ENCODE measurements around the gene BAZ1B. TPM values are rescaled to one million over a fixed set of nuclear protein-coding genes. Genes with fewer than 3 reads are reported as not detected.
"Not testable (repeated sequence)": the region's sequence is repeated elsewhere in the genome, so short reads cannot be mapped to it uniquely, and the experiment has no call there.

BAZ1B gene
- total RNA-seq, 3 donors from 2014 or later: 86.5 to 93.5 (median 93.3) TPM

GRCh38 chr7:73556208-73557107, 34.4 kb upstream of the BAZ1B start:
- Mint-ChIP-seq H3K4me3 (peak overlapping the region; percentile 92), H3K27me3 (ENCODE audit: low read depth) (no peaks in the 10 kb centered on the region), H3K36me3 (ENCODE audit: insufficient read depth) (peaks cover 10% of the 10 kb centered on the region), H3K9me3 (no peaks in the 10 kb centered on the region), H3K4me1 (ENCODE audit: low read depth) (peaks cover 32% of the 10 kb centered on the region)
- ATAC-seq (no peak), DNase-seq (no peak)

- Mint-ChIP-seq H3K4me3 (peak overlapping the region; percentile 92), H3K27me3 (ENCODE audit: low read depth) (no peaks in the 10 kb centered on the region), H3K36me3 (ENCODE audit: insufficient read depth) (peaks cover 13% of the 10 kb centered on the region), H3K9me3 (no peaks in the 10 kb centered on the region), H3K4me1 (ENCODE audit: low read depth) (peaks cover 34% of the 10 kb centered on the region)
- DNase-seq (no peak), ATAC-seq (no peak)
Observed at GRCh38 chr7:73555411-73555982, 33.4 kb upstream of the BAZ1B start.

DNA sequence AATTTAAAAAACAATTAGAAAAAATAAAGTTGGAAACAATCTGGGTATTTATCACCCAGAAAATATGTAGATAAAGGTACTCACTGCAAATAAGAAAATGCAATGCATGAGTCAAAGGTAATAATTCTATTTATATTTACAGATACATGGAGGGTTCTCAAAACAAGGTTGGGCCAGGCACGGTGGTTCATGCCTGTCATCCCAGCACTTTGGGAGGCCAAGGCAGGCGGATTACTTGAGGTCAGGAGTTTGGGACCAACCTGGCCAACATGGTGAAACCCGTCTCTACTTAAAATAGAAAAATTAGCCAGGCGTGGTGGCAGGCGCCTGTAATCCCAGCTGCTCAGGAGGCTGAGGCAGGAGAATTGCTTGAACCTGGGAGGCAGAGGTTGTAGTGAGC, 28.0 kb upstream of the BAZ1B start:
- not testable (repeated sequence) for ATAC-seq; H3K9me3 Mint-ChIP-seq; H3K27me3 Mint-ChIP-seq (ENCODE audit: low read depth); H3K4me3 Mint-ChIP-seq; DNase-seq
- H3K36me3 Mint-ChIP-seq (ENCODE audit: insufficient read depth): peaks cover 21% of the 10 kb centered on the region
- peaks cover 38% of the 10 kb centered on the region for H3K4me1 Mint-ChIP-seq (ENCODE audit: low read depth)

DNA sequence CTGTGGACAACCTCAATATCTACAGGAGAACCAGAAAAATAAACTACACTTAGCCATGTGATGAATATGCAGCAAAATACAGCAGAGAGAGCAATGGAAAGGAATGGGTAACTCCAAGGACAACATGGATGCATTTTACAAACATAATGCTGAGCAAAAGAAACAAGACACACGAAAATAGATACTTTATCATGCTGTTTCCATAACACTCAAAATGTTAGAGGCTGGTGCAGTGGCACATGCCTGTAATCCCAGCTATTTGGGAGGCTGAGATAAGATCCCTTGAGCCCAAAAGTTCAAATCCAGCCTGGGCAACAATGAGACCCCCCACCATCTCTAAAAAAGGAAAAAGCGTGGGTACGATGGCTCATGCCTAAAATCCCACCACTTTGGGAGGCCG, 27.1 kb upstream of the BAZ1B start:
- DNase-seq (no peak), ATAC-seq (no peak)
- H3K27me3 Mint-ChIP-seq (ENCODE audit: low read depth): no peaks in the 10 kb centered on the region
- peaks cover 16% of the 10 kb centered on the region for H3K36me3 Mint-ChIP-seq (ENCODE audit: insufficient read depth)
- H3K4me1 Mint-ChIP-seq (ENCODE audit: low read depth): peaks cover 31% of the 10 kb centered on the region
- H3K4me3 Mint-ChIP-seq: no peak overlapping the region
- H3K9me3 Mint-ChIP-seq: no peaks in the 10 kb centered on the region

- Mint-ChIP-seq H3K36me3 (ENCODE audit: insufficient read depth) (peaks cover 21% of the 10 kb centered on the region), H3K4me3 (no peak overlapping the region), H3K9me3 (no peaks in the 10 kb centered on the region), H3K4me1 (ENCODE audit: low read depth) (peaks cover 31% of the 10 kb centered on the region), H3K27me3 (ENCODE audit: low read depth) (no peaks in the 10 kb centered on the region)
- ATAC-seq (no peak), DNase-seq (no peak)
Observed at GRCh38 chr7:73547841-73548240, 25.7 kb upstream of the BAZ1B start.

DNA sequence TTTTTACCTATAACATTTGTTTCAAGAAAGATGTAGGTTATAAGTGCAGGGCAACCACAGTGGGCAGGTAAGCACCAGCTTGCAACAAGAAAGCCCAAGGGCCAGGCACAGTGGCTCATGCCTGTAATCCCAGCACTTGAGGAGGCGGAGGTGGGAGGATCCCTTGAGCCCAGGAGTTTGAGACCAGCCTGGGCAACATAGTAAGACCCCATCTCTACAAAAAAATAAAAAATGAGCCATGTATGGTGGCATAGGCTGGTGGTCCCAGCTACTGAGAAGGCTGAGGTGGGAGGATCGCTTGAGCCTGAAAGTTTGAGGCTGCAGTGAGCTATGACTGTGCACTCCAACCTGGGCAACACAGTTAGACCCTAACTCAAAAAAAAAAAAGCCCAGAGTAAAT, 22.6 kb upstream of the BAZ1B start:
- peaks cover 26% of the 10 kb centered on the region for H3K36me3 Mint-ChIP-seq (ENCODE audit: insufficient read depth)
- H3K4me1 Mint-ChIP-seq (ENCODE audit: low read depth): peaks cover 26% of the 10 kb centered on the region
- H3K9me3 Mint-ChIP-seq: no peaks in the 10 kb centered on the region

DNA sequence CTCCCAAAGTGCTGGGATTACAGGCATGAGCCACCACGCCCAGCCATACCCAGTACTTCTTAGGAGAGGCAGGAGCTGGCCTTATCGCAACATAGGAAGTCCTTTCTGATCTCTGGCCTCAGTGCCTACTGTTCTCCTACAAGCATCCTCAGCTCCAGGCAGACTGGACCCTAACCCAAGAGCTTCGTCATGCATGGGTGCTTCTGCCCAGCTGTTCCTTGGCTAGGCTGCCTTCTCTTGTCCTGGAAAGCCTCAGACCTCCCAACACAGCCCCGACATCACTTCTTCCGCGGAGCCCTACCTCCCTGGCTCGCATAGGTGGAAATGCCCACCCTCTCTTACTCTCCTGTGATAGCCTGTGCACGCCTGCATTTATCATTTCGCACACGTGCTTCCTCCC, 19.6 kb upstream of the BAZ1B start:
- peaks cover 41% of the 10 kb centered on the region for H3K36me3 Mint-ChIP-seq (ENCODE audit: insufficient read depth)
- H3K27me3 Mint-ChIP-seq (ENCODE audit: low read depth): no peaks in the 10 kb centered on the region
- H3K9me3 Mint-ChIP-seq: no peaks in the 10 kb centered on the region
- H3K4me3 Mint-ChIP-seq: no peak overlapping the region
- ATAC-seq (no peak), DNase-seq (no peak)
- peaks cover 9% of the 10 kb centered on the region for H3K4me1 Mint-ChIP-seq (ENCODE audit: low read depth)

More for the DNA sequence above, 22.6 kb upstream of the BAZ1B start:
- H3K27me3 Mint-ChIP-seq (ENCODE audit: low read depth): no peaks in the 10 kb centered on the region
- no peak overlapping the region for H3K4me3 Mint-ChIP-seq
- no peak for ATAC-seq
- no peak for DNase-seq

DNA sequence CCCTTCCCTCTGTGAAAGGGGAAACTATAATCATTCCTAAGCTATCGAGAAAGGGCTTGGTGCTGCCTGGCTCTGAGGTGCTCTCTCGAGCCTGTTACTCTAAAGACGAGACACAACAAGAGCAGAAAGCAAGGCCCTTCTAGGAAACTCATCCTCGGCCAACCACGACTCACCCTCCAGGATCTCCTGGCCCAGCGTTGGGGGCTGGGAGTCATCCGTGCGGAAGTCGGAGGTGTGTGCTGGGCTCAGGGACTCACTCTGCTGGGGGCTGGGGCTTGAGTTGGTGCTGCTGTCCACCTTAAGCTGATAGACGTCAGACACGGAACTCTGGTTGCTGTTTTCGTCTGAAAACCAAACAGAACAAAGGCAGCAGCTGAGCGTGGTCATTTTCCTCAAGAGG, 17.6 kb upstream of the BAZ1B start:
- Mint-ChIP-seq H3K4me3 (no peak overlapping the region), H3K9me3 (no peaks in the 10 kb centered on the region), H3K27me3 (ENCODE audit: low read depth) (no peaks in the 10 kb centered on the region), H3K36me3 (ENCODE audit: insufficient read depth) (peaks cover 46% of the 10 kb centered on the region), H3K4me1 (ENCODE audit: low read depth) (peaks cover 3% of the 10 kb centered on the region)
- DNase-seq: no peak
- no peak for ATAC-seq

DNA sequence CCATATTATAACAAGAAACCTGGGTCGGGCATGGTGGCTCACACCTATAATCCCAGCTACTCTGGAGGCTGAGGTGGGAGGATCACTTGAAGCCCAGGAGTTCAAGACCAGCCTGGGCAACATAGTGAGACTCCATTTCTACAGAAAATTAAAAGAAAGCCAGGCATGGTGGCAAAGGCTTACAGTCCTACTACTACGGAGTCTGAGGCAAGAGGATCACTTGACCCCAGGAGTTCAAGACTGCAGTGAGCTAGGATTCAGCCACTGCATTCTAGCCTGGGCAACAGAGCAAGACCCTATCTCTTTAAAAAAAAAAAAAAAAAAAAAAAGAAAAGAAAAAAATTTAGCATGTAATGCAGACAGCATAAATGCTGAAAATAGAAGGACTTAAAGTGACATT, 16.4 kb upstream of the BAZ1B start:
- DNase-seq; H3K9me3 Mint-ChIP-seq; H3K27me3 Mint-ChIP-seq (ENCODE audit: low read depth); H3K4me1 Mint-ChIP-seq (ENCODE audit: low read depth); ATAC-seq; H3K4me3 Mint-ChIP-seq: not testable (repeated sequence)
- peaks cover 43% of the 10 kb centered on the region for H3K36me3 Mint-ChIP-seq (ENCODE audit: insufficient read depth)

DNA sequence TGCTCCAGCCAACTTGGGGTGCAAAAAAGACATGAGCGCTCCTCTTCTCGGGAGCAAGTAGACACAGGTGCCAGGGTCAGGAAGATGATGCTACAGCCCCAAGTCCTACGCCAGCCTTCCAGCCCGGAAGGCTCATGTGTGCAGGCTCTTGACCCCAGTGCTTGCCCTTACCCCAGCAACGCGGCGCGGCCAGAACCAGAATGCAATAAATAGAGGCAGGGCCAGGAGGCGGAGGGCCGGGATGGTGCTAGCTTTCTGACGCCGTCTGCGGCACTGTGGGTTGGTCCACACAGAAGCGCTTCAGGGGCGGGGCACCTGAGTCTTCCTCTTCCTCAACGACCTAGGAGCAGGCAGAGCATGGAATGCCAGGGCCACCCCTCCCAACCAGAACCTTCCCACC, 15.0 kb upstream of the BAZ1B start:
- peaks cover 32% of the 10 kb centered on the region for H3K36me3 Mint-ChIP-seq (ENCODE audit: insufficient read depth)
- H3K9me3 Mint-ChIP-seq: no peaks in the 10 kb centered on the region

GRCh38 chr7:73536479-73536878, 14.4 kb upstream of the BAZ1B start:
- Mint-ChIP-seq H3K4me1 (ENCODE audit: low read depth) (no peaks in the 10 kb centered on the region), H3K9me3 (no peaks in the 10 kb centered on the region), H3K4me3 (no peak overlapping the region), H3K27me3 (ENCODE audit: low read depth) (no peaks in the 10 kb centered on the region), H3K36me3 (ENCODE audit: insufficient read depth) (peaks cover 29% of the 10 kb centered on the region)
- ATAC-seq (no peak), DNase-seq (no peak)

More for the DNA sequence above, 15.0 kb upstream of the BAZ1B start:
- H3K4me3 Mint-ChIP-seq: no peak overlapping the region
- no peaks in the 10 kb centered on the region for H3K4me1 Mint-ChIP-seq (ENCODE audit: low read depth)
- no peaks in the 10 kb centered on the region for H3K27me3 Mint-ChIP-seq (ENCODE audit: low read depth)
- DNase-seq (no peak), ATAC-seq (no peak)

- H3K9me3 Mint-ChIP-seq; ATAC-seq; H3K27me3 Mint-ChIP-seq (ENCODE audit: low read depth); H3K4me3 Mint-ChIP-seq; H3K4me1 Mint-ChIP-seq (ENCODE audit: low read depth); DNase-seq: not testable (repeated sequence)
- H3K36me3 Mint-ChIP-seq (ENCODE audit: insufficient read depth): peaks cover 27% of the 10 kb centered on the region
Observed at GRCh38 chr7:73535918-73536317, 13.8 kb upstream of the BAZ1B start.

DNA sequence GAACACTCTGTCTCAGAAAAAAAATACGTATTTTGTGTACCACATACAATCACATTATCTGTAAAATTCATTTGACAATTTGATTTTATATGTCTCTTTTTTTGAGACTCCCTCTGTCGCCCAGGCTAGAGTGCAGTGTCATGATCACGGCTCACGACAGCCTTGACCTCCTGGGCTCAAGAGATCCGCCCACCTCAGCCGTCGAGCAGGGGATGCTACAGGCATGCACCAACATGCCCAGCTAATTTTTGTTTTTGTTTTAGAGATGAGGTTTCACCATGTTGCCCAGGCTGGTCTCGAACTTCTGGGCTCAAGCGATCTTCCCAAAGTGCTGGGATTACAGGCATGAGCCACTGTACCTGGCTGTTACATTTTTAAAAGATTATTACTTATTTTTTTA, 11.6 kb upstream of the BAZ1B start:
- no peak for ATAC-seq
- Mint-ChIP-seq H3K27me3 (ENCODE audit: low read depth) (no peaks in the 10 kb centered on the region), H3K9me3 (no peaks in the 10 kb centered on the region), H3K4me3 (no peak overlapping the region), H3K4me1 (ENCODE audit: low read depth) (no peaks in the 10 kb centered on the region), H3K36me3 (ENCODE audit: insufficient read depth) (peaks cover 22% of the 10 kb centered on the region)
- no peak for DNase-seq

DNA sequence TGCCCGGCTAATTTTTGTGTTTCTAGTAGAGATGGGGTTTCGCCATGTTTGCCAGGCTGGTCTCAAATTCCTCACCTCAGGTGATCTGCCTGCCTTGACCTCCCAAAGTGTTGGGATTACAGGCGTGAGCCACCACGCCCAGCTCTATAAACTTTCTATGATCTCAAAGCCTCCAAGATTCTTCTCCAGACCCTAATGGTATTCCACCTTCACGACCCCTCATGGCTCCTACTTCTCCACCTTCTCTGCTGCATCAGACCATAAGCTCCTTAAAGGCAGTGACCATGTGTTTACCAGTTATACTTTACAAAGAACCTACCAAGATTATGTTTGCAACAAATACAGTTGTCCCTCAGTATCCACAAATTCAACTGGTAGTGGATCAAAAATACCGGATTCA, 10.1 kb upstream of the BAZ1B start:
- H3K4me1 Mint-ChIP-seq (ENCODE audit: low read depth): peaks cover 8% of the 10 kb centered on the region
- H3K36me3 Mint-ChIP-seq (ENCODE audit: insufficient read depth): peaks cover 13% of the 10 kb centered on the region
- DNase-seq: no peak
- H3K4me3 Mint-ChIP-seq: no peak overlapping the region
- no peaks in the 10 kb centered on the region for H3K9me3 Mint-ChIP-seq
- ATAC-seq: no peak
- H3K27me3 Mint-ChIP-seq (ENCODE audit: low read depth): no peaks in the 10 kb centered on the region

DNA sequence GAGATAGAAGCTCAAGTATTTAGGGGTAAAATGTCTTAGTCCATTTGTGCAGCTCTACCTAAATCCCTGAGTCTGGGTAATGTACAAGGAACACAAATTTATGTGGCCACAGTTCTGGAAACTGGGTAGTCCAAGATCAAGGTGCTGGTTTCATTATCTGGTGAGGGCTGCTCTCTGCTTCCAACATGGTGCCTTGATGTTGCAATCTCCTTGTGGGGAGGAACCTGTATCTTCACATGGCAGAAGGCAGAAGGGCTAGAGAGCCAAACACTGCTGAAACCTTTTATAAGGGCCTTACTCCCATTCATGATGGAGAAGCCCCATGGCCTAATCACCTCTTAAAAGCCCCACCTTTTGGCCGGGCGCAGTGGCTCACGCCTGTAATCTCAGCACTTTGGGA, 8.7 kb upstream of the BAZ1B start:
- H3K9me3 Mint-ChIP-seq: no peaks in the 10 kb centered on the region

More for the DNA sequence above, 8.7 kb upstream of the BAZ1B start:
- Mint-ChIP-seq H3K4me1 (ENCODE audit: low read depth) (peaks cover 14% of the 10 kb centered on the region), H3K4me3 (no peak overlapping the region), H3K36me3 (ENCODE audit: insufficient read depth) (peaks cover 2% of the 10 kb centered on the region), H3K27me3 (ENCODE audit: low read depth) (no peaks in the 10 kb centered on the region)
- ATAC-seq (no peak), DNase-seq (no peak)

All from activated T-cell treated with anti-CD3 and anti-CD28 coated beads, Interleukin-2, amount 50 U/mL, for 4 hours (primary cell).